Ascending aorta (tissue), 2 donors: Measurements from ENCODE around the gene PTPRS. TPM values are rescaled to one million over a fixed set of nuclear protein-coding genes. Genes with fewer than 3 reads are reported as not detected.

ENCODE experiments used
- DNase-seq, 2 donors: peaks; one replicate each; pipeline ENCODE4 v3.0.0-alpha.2; 2019; ENCODE audit warnings: low spot score in 2 of 2
- H3K27ac ChIP-seq, 2 donors: fragments of 200-600 bp; sonication (generic); one replicate each; pipeline ENCODE4 v1.5.1; 2016 to 2017; ENCODE audit warnings: mild to moderate bottlenecking in 1 of 2
- H3K27me3 ChIP-seq: fragments of 200-600 bp; sonication (generic); one replicate; pipeline ENCODE4 v1.5.1; 2017
- H3K36me3 ChIP-seq, 2 donors: fragments of 200-600 bp; sonication (generic); one replicate each; pipeline ENCODE4 v1.5.1; 2016
- H3K4me1 ChIP-seq, 2 donors: fragments of 200-600 bp; sonication (generic); one replicate each; pipeline ENCODE4 v1.5.1; 2016 to 2017; ENCODE audit warnings: mild to moderate bottlenecking in 1 of 2
- H3K4me3 ChIP-seq, 2 donors: fragments of 200-600 bp; sonication (generic); one replicate each; pipeline ENCODE4 v1.5.1; 2016 to 2017; ENCODE audit warnings: mild to moderate bottlenecking in 1 of 2
- H3K9me3 ChIP-seq, 2 donors: fragments of 200-600 bp; sonication (generic); one replicate each; pipeline ENCODE4 v1.5.1; 2016
- CTCF ChIP-seq, 3 experiments: fragments of 200-600 bp in 2 of 3; fragments of 450-650 bp in 1 of 3; sonication (generic) in 2 of 3; IDR thresholded peaks; one replicate each; pipeline ENCODE4 v1.5.1; 2016 to 2019; ENCODE audit warnings: antibody characterized with exemption in 3 of 3, mild to moderate bottlenecking in 1 of 3, moderate library complexity in 1 of 3
- intact Hi-C: fragments of 100-400 bp; cut with DNase I; formaldehyde crosslinking; loops from one replicate; pipeline ENCODE4 v1.15.1; 2023
- total RNA-seq: library from RNA; depleted of rRNA; stranded (reverse); fragments of >200 nt; gene quantifications from one replicate; pipeline ENCODE4 v1.1.0, GENCODE V29; 2016

The PTPRS gene
- total RNA-seq, 1 donor from 2014 or later = 517 TPM

- intact Hi-C loops = no loop called here
- no peak for TF ChIP-seq CTCF (IDR thresholded peaks at IDR 0.05)
- Histone ChIP-seq H3K27me3 (no peaks in the 10 kb centered on the region), H3K4me1 (peaks cover 0 to 3% of the 10 kb centered on the region in 2 donors), H3K4me3 (no peak overlapping the region), H3K27ac (no peak overlapping the region), H3K36me3 (no peaks in the 10 kb centered on the region), H3K9me3 (no peaks in the 10 kb centered on the region)
- DNase-seq = no peak
These were observed 28.6 kb downstream of the PTPRS start for GRCh38 chr19:5312058-5312457.

GRCh38 chr19:5309438-5310204 is 31.0 kb downstream of the PTPRS start:
- peak overlapping the region; percentile 80 for H3K27ac ChIP-seq
- no peak for DNase-seq
- intact Hi-C loops = loop anchor here (1.0 kb wide), 1 partner anchor 17 kb away; no protein-coding TSS in a partner anchor
- no peaks in the 10 kb centered on the region for H3K36me3 ChIP-seq
- no peak overlapping the region for H3K4me3 ChIP-seq
- peaks cover 0 to 3% of the 10 kb centered on the region in 2 donors for H3K4me1 ChIP-seq
- TF ChIP-seq CTCF (IDR thresholded peaks at IDR 0.05) = no peak
- no peaks in the 10 kb centered on the region for H3K9me3 ChIP-seq
- H3K27me3 ChIP-seq = no peaks in the 10 kb centered on the region

- Histone ChIP-seq H3K4me3 (peak overlapping the region in 1 of 2 donors; percentile 55), H3K36me3 (no peaks in the 10 kb centered on the region), H3K4me1 (peaks cover 0 to 3% of the 10 kb centered on the region in 2 donors), H3K9me3 (no peaks in the 10 kb centered on the region), H3K27me3 (no peaks in the 10 kb centered on the region), H3K27ac (peak overlapping the region; percentile 80)
- DNase-seq = peak; percentile 47 to 88
- intact Hi-C loops = loop anchor here (1.0 kb wide), 1 partner anchor 16 kb away; no protein-coding TSS in a partner anchor
- TF ChIP-seq CTCF (IDR thresholded peaks at IDR 0.05) = no peak
These were observed 31.9 kb downstream of the PTPRS start for GRCh38 chr19:5308451-5309437.

- DNase-seq = no peak
- H3K4me1 ChIP-seq = peaks cover 0 to 3% of the 10 kb centered on the region in 2 donors
- H3K27ac ChIP-seq = no peak overlapping the region
- H3K9me3 ChIP-seq = no peaks in the 10 kb centered on the region
- H3K36me3 ChIP-seq = no peaks in the 10 kb centered on the region
- intact Hi-C loops = no loop called here
- TF ChIP-seq CTCF (IDR thresholded peaks at IDR 0.05) = no peak
- H3K4me3 ChIP-seq = no peak overlapping the region
- H3K27me3 ChIP-seq = no peaks in the 10 kb centered on the region
These were observed 33.0 kb downstream of the PTPRS start for GRCh38 chr19:5307655-5308054.

- intact Hi-C loops = no loop called here
- Histone ChIP-seq H3K36me3 (no peaks in the 10 kb centered on the region), H3K4me3 (no peak overlapping the region), H3K9me3 (no peaks in the 10 kb centered on the region), H3K27me3 (no peaks in the 10 kb centered on the region), H3K4me1 (peaks cover 0 to 3% of the 10 kb centered on the region in 2 donors), H3K27ac (no peak overlapping the region)
- no peak for TF ChIP-seq CTCF (IDR thresholded peaks at IDR 0.05)
- DNase-seq = no peak
These were observed 35.4 kb downstream of the PTPRS start for GRCh38 chr19:5305163-5305562.
